Lung microvascular endothelial cell (primary cell): Measurements from ENCODE around the gene RNF186. TPM values are rescaled to one million over a fixed set of nuclear protein-coding genes. Genes with fewer than 3 reads are reported as not detected.
A peak's percentile ranks its signal among the peaks of the same experiment; 100 is the strongest.
"Not testable (repeated sequence)": the region's sequence is repeated elsewhere in the genome, so short reads cannot be mapped to it uniquely, and the experiment has no call there.

ENCODE experiments used
- DNase-seq, 2 donors: peaks; one replicate each; pipeline versions ENCODE4 v3.0.0 to v3.0.0-alpha.2; 2010; ENCODE audit warnings: low read depth in 2 of 2
- total RNA-seq: library from RNA; depleted of rRNA; stranded (reverse); fragments of >200 nt; gene quantifications from 2 replicates; pipeline ENCODE4 v1.2.1, GENCODE V29; 2014

Gene RNF186
- total RNA-seq, 1 donor from 2014 or later: not detected

DNA sequence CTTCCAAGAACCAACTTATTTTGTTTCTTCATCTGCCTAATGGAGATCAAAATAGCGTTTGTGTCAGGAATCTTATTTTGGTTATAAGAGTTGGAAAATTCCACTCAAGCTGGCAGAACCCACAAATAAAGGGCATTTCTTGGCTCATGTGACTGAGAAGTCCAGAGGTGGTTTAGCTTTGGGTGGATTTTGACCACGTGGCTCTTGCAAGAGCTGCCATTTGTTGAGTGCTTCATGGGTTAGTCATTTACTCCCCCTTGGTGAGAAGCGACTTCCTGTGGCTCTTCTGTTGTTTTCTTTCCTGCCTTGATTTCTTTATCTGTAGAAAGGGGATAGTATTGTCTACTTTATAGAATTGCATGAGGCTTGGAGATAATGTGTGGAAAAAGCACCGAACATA, 9.5 kb upstream of the RNF186 start:
- no peak for DNase-seq

- DNase-seq: no peak
These were observed 9.0 kb upstream of the RNF186 start for GRCh38 chr1:19824036-19824435.

DNA sequence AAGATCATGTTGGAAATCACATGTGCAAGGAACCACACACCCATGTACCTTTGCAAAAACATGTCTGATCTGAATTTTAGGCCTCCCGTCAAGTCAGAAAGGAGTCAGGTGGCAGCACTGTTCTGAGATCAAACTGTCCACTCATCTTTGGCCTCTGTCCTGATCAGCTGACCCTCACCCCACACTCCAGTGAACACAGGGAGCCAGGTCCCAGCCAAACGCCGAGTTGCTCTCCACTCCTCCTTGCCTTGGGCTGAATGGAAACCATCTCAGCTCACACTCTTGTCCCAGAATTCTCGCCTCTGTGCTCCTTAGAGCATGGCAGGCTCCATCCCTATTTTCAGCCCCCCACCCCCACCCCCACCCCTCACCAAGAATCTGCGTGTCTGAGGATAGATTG, 4.6 kb upstream of the RNF186 start:
- DNase-seq: no peak

- no peak for DNase-seq
These were observed 3.2 kb upstream of the RNF186 start for GRCh38 chr1:19818324-19818723.

DNA sequence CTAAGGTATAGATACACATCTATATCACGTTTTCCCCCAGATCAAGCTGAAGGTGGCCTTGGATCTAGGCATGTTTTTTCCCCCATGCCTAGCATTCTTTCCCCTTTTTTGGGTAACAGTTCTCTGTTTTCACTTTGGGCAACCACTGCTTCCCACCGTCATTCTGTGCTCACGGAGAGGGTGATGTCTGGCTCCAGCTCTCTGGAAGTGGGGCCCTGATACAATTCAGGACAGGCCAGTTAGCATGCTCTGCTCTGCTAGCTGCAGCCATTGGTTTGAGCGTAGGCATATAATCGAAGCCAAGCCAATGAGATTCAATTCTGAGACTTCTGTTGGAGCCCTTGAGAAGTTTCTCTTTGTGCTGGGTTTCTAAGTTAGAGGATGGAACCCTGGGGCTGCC, 2.1 kb upstream of the RNF186 start:
- no peak for DNase-seq

DNA sequence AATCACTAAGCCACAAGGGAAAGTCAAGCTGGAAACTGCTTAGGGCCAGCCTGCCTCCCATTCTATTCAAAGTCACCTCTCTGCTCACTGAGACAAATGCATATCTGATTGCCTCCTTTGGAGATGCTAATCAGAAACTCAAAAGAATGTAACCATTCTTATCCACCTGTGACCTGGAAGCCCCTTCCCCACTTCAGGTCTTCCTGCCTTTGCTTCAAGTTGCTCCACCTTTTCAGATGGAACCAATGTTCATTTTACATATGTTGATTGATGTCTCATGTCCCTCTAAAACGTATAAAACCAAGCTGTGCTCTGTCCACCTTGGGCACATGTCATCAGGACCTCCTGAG, 1.6 kb upstream of the RNF186 start:
- DNase-seq: not testable (repeated sequence)

- DNase-seq: peak in 1 of 2 donors; percentile 24
These were observed 986 bp upstream of the RNF186 start for GRCh38 chr1:19815801-19816736.

- DNase-seq: no peak
These were observed 830 bp downstream of the RNF186 start for GRCh38 chr1:19814244-19814661.

DNA sequence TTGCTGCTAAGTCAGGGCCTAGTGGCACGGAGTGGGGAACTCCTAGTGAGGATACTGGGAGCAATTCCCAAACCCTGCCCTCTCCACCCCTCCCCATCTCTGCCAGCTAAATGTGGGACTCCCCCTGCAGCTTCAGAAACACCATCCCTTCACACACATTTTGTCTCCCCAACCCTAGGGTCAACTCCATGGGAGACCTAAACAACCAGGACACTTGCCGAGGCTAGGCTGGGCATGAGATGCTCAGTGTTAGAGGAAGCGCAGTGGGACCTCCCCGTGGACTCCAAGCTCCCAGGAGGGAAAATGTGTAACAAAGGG, 1.5 kb downstream of the RNF186 start:
- DNase-seq: no peak

- DNase-seq: no peak
These were observed 2.0 kb downstream of the RNF186 start for GRCh38 chr1:19812875-19813642.

GRCh38 chr1:19811206-19811851, 3.8 kb downstream of the RNF186 start:
- DNase-seq: peak; percentile 57 to 71

DNA sequence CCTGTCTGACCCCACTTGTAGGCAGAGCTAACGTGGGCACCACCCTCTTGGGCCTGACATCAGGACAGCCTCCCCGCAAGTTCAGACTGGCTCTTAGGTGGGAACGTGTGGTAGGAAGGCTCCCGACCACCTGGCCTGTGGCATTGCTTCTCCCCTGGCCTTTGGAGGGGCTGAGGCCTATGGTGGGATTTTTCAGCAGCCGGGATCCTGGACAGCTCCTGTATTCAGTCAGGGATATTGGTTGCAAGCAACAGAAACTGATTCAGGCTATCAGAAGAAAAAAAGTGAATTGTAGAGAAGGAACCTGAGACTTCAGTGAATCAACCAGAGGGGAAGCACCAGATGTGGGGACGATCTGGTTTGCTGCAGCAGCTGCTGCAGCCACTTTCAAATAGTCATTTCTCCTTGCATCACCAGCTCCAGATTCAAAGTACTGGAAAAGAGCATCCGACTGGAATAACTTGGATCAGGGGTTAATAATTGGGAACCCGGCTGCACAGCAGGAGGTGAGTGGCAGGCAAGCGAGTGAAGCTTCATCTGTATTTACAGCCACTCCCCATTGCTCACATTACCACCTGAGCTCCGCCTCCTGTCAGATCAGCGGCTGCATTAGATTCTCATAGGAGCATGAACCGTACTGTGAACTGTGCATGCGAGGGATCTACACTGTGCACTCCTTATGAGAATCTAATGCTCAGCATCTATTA, 5.9 kb downstream of the RNF186 start:
- DNase-seq: no peak

DNA sequence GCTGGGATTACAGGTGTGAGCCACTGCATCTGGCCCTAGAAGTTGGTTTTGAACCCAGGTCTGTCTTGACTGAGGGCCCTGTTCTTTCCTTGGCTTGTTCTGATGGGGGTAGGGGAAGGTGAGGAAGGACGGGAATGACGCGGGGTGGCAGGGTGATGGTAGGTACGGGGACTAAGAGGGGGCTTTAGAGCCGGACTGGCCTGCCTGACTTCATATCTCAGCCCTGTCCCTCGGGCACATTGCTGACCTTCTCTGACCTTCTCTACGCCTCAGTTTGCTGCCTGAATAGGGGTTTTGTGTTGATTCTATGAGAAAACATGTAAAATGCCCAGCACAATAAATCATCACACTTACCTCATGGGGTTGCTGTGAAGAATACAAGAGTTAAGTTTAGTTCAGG, 6.7 kb downstream of the RNF186 start:
- no peak for DNase-seq

DNA sequence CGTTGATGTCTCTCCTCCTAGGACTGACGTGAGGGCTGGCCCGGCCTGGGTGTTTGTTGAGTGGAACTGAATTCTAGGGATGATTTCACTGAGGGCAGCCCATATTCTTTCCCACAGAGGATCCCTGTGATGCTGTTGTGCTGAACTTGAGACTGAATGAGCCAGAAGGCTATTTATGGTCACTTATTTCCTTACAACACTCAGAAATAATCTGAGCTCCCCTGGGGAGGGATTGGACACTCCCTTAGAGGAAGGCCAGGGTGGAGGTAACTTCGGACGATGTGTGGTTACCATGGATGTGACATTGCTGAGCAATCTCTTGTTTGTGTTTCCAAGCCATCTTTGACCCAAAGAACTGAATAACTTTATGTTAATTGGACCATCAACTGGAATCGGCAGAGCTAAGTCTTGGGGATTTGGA, 10.2 kb downstream of the RNF186 start:
- no peak for DNase-seq

- DNase-seq: no peak
These were observed 12.8 kb downstream of the RNF186 start for GRCh38 chr1:19802269-19802668.

DNA sequence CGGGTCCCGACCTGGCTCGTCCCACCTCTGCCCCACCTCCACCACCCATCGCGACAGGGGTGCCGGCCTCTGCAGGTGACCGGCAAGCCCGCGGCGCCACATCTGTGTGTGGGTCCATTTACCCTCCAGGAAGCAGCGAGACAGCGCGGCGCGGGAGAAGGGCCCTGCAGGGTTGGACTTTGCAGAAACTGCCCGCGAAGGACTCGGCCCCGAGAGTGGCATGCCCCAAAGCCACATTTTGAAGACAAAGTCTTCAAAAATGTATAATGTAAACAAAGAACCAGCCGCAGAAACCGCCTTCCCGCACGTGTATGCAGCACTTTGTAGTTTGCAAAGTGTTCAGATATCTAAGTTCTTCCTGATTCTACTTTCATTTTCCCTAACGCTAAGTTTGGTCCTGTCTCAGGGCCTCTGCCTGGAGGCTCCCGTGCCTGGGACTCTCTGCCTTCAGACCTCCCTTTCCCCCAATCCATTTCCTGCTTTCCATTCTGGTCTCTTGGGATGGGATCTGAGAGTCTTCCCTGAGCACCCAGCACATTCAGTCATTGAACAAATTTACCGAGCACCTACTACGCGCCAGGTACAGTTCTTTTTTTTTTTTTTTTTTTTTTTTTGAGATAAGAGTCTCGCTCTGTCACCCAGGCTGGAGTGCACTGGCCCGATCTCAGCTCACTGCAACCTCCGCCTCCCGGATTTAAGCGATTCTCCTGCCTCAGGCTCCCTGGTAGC, 14.8 kb downstream of the RNF186 start:
- peak; percentile 56 to 70 for DNase-seq

GRCh38 chr1:19799230-19800075, 15.6 kb downstream of the RNF186 start, which contains the start of gene TMCO4:
TSS of gene TMCO4 (minus strand) at chr1:19799916. CDS start at chr1:19780758, 19,158 bp downstream.
- DNase-seq: peak; percentile 32 to 42

DNA sequence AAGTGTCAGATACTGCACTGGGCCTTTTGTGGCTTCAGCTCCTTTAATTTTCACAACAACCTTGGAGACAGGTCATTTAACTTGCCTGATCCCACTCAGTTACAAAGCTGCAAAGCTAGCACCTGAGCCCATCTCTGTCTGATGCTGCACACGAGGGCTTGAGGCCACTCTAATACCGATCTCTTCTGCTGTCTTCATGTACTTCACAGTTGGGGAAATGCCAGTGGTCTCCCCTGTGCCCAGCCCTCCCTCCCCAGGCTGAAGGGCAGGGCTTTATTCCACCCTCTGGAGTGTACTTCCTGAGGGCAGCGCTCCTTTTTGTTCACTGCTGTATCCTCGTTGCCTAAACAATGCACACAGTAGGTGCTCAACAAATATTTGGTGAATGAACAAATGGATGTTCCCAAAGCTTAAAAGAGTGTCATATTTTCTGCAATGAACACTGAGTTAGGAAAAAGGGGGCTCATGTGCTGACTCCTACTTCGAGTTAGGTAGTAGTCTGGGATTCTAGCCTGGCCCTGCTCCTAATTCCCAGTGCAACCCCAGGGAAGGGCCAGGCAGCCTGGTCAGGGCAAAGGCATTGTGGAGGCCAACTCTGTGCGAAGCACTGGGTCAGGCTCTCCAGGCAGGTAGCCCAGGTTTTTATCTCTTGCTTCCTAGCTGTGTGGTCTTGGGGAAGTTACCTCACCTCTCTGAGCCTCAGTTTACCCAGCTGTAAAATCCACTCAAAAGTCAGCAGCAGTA, 16.4 kb downstream of the RNF186 start:
- no peak for DNase-seq

DNA sequence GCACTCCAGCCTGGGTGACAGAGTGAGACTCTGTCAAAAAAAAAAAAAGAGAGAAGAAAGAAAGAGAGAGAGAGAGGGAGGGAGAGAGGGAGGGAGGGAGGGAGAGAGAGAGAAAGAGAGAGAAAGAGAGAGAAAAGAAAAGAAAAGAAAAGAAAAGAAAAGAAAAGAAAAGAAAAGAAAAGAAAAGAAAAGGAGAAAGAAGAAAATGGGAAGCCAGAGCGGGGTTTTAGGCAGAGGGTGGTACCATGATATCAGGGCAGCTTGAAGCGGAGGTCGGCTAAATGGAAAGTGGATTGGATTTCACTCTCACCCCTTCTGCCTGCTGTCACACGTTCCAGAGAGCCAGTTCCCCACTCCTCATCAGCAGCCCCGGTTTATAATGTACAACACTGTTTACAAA, 17.3 kb downstream of the RNF186 start:
- no peak for DNase-seq
